ENCODE measurements around the gene SKA3.
A peak's percentile ranks its signal among the peaks of the same experiment; 100 is the strongest.

Gene SKA3

GRCh38 chr13:21176215-21176981 is at the start of gene SKA3, which contains the start of gene MRPL57 (continued):
- TF ChIP-seq ZNF26 (tag by site-specific recombination; IDR thresholded peaks at IDR 0.05) (no peak), ZNF362 (tag by site-specific recombination; IDR thresholded peaks at IDR 0.05) (no peak), ZNF221 (tag by site-specific recombination; IDR thresholded peaks at IDR 0.05; ENCODE audit: borderline replicate concordance) (no peak), ZNF792 (tag by site-specific recombination; IDR thresholded peaks at IDR 0.05) (0 out of 2 replicates have a peak, but pooled peaks have one; percentile 34), ZNF585B (tag by site-specific recombination; IDR thresholded peaks at IDR 0.05) (no peak), ZNF311 (tag by site-specific recombination; IDR thresholded peaks at IDR 0.05; ENCODE audit: borderline replicate concordance) (no peak), ZNF16 (tag by site-specific recombination; IDR thresholded peaks at IDR 0.05; ENCODE audit: low read depth) (no peak), ZNF621 (tag by site-specific recombination; IDR thresholded peaks at IDR 0.05) (no peak), ZNF518A (tag by site-specific recombination; conservative IDR thresholded peaks at IDR 0.05; ENCODE audit: low read depth) (0 out of 2 replicates have a peak, but pooled peaks have one; percentile 13), ZNF138 (tag by site-specific recombination; IDR thresholded peaks at IDR 0.05; ENCODE audit: borderline replicate concordance) (no peak), PRDM4 (tag by site-specific recombination; IDR thresholded peaks at IDR 0.05) (no peak), ZNF184 (tag by site-specific recombination; IDR thresholded peaks at IDR 0.05) (no peak), FEZF1 (tag by site-specific recombination; IDR thresholded peaks at IDR 0.05) (no peak; the same call in 1 of the 2 replicates)
- TF ChIP-seq, protein P1, sequence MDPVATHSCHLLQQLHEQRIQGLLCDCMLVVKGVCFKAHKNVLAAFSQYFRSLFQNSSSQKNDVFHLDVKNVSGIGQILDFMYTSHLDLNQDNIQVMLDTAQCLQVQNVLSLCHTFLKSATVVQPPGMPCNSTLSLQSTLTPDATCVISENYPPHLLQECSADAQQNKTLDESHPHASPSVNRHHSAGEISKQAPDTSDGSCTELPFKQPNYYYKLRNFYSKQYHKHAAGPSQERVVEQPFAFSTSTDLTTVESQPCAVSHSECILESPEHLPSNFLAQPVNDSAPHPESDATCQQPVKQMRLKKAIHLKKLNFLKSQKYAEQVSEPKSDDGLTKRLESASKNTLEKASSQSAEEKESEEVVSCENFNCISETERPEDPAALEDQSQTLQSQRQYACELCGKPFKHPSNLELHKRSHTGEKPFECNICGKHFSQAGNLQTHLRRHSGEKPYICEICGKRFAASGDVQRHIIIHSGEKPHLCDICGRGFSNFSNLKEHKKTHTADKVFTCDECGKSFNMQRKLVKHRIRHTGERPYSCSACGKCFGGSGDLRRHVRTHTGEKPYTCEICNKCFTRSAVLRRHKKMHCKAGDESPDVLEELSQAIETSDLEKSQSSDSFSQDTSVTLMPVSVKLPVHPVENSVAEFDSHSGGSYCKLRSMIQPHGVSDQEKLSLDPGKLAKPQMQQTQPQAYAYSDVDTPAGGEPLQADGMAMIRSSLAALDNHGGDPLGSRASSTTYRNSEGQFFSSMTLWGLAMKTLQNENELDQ (tag by site-specific recombination; IDR thresholded peaks at IDR 0.05; ENCODE audit: low read depth): no peak
- TF ChIP-seq, protein P2, sequence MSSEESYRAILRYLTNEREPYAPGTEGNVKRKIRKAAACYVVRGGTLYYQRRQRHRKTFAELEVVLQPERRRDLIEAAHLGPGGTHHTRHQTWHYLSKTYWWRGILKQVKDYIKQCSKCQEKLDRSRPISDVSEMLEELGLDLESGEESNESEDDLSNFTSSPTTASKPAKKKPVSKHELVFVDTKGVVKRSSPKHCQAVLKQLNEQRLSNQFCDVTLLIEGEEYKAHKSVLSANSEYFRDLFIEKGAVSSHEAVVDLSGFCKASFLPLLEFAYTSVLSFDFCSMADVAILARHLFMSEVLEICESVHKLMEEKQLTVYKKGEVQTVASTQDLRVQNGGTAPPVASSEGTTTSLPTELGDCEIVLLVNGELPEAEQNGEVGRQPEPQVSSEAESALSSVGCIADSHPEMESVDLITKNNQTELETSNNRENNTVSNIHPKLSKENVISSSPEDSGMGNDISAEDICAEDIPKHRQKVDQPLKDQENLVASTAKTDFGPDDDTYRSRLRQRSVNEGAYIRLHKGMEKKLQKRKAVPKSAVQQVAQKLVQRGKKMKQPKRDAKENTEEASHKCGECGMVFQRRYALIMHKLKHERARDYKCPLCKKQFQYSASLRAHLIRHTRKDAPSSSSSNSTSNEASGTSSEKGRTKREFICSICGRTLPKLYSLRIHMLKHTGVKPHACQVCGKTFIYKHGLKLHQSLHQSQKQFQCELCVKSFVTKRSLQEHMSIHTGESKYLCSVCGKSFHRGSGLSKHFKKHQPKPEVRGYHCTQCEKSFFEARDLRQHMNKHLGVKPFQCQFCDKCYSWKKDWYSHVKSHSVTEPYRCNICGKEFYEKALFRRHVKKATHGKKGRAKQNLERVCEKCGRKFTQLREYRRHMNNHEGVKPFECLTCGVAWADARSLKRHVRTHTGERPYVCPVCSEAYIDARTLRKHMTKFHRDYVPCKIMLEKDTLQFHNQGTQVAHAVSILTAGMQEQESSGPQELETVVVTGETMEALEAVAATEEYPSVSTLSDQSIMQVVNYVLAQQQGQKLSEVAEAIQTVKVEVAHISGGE (tag by site-specific recombination; conservative IDR thresholded peaks at IDR 0.05; ENCODE audit: low read depth): no peak
- TF ChIP-seq, protein P3, sequence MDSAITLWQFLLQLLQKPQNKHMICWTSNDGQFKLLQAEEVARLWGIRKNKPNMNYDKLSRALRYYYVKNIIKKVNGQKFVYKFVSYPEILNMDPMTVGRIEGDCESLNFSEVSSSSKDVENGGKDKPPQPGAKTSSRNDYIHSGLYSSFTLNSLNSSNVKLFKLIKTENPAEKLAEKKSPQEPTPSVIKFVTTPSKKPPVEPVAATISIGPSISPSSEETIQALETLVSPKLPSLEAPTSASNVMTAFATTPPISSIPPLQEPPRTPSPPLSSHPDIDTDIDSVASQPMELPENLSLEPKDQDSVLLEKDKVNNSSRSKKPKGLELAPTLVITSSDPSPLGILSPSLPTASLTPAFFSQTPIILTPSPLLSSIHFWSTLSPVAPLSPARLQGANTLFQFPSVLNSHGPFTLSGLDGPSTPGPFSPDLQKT (IDR thresholded peaks at IDR 0.05; ENCODE audit: borderline replicate concordance, low read depth, low read length): no peak
- TF ChIP-seq, protein P4, sequence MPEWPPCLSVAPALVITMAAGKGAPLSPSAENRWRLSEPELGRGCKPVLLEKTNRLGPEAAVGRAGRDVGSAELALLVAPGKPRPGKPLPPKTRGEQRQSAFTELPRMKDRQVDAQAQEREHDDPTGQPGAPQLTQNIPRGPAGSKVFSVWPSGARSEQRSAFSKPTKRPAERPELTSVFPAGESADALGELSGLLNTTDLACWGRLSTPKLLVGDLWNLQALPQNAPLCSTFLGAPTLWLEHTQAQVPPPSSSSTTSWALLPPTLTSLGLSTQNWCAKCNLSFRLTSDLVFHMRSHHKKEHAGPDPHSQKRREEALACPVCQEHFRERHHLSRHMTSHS (tag by site-specific recombination; IDR thresholded peaks at IDR 0.05): no peak
